Neural crest cell (in vitro differentiated cells): ENCODE measurements around the gene CD300A. TPM values are rescaled to one million over a fixed set of nuclear protein-coding genes. Genes with fewer than 3 reads are reported as not detected.
A peak's percentile ranks its signal among the peaks of the same experiment; 100 is the strongest.

Experiments used
- DNase-seq: peaks from one replicate; pipeline ENCODE4 v3.0.0; 2021; ENCODE audit warnings: low read depth, mixed read lengths, low spot score
- H3K27ac Mint-ChIP-seq: one replicate; pipeline ENCODE4 v1.8.0; 2021; ENCODE audit warnings: mild to moderate bottlenecking, mixed read lengths; ENCODE audit not compliant: unreplicated experiment
- H3K27me3 Mint-ChIP-seq: 2 replicates; pipeline ENCODE4 v1.8.0; 2021; ENCODE audit warnings: low read depth, mild to moderate bottlenecking, mixed read lengths
- H3K36me3 Mint-ChIP-seq: 2 replicates; pipeline ENCODE4 v1.8.0; 2021; ENCODE audit warnings: low read depth, mild to moderate bottlenecking, mixed read lengths
- H3K4me1 Mint-ChIP-seq: 2 replicates; pipeline ENCODE4 v1.8.0; 2021; ENCODE audit warnings: mixed read lengths
- H3K4me3 Mint-ChIP-seq: one replicate; pipeline ENCODE4 v1.8.0; 2021; ENCODE audit warnings: mild to moderate bottlenecking, mixed read lengths
- H3K9me3 Mint-ChIP-seq: 2 replicates; pipeline ENCODE4 v1.8.0; 2021; ENCODE audit warnings: mixed read lengths
- CTCF ChIP-seq: fragments of 200-600 bp; sonication (generic); conservative IDR thresholded peaks from 2 replicates; pipeline ENCODE4 v1.5.0; 2021; ENCODE audit warnings: antibody characterized with exemption, mild to moderate bottlenecking
- total RNA-seq: library from RNA; stranded (reverse); gene quantifications from 2 replicates; pipeline ENCODE4 v1.2.1, GENCODE V29; 2021

Gene CD300A
- total RNA-seq, 1 donor from 2014 or later = not detected

GRCh38 chr17:74442670-74443515 is 23.5 kb upstream of the CD300A start:
- peaks cover 1% of the 10 kb centered on the region for H3K27me3 Mint-ChIP-seq
- no peak overlapping the region for H3K4me3 Mint-ChIP-seq
- H3K9me3 Mint-ChIP-seq = no peaks in the 10 kb centered on the region
- no peak for TF ChIP-seq CTCF
- DNase-seq = no peak
- peaks cover 26% of the 10 kb centered on the region for H3K4me1 Mint-ChIP-seq
- no peaks in the 10 kb centered on the region for H3K36me3 Mint-ChIP-seq
- no peak overlapping the region for H3K27ac Mint-ChIP-seq

- H3K9me3 Mint-ChIP-seq = no peaks in the 10 kb centered on the region
- no peak for TF ChIP-seq CTCF
- H3K36me3 Mint-ChIP-seq = no peaks in the 10 kb centered on the region
- H3K27ac Mint-ChIP-seq = no peak overlapping the region
- peaks cover 26% of the 10 kb centered on the region for H3K4me1 Mint-ChIP-seq
- no peak for DNase-seq
- H3K4me3 Mint-ChIP-seq = no peak overlapping the region
- no peaks in the 10 kb centered on the region for H3K27me3 Mint-ChIP-seq
These were observed 22.7 kb upstream of the CD300A start for GRCh38 chr17:74443516-74444296.

- Mint-ChIP-seq H3K27ac (no peak overlapping the region), H3K4me3 (no peak overlapping the region), H3K4me1 (peaks cover 26% of the 10 kb centered on the region), H3K9me3 (no peaks in the 10 kb centered on the region), H3K27me3 (no peaks in the 10 kb centered on the region), H3K36me3 (no peaks in the 10 kb centered on the region)
- no peak for TF ChIP-seq CTCF
- DNase-seq = peak; percentile 40
These were observed 22.0 kb upstream of the CD300A start for GRCh38 chr17:74444406-74444805.

- H3K4me1 Mint-ChIP-seq = peaks cover 26% of the 10 kb centered on the region
- H3K4me3 Mint-ChIP-seq = no peak overlapping the region
- no peak overlapping the region for H3K27ac Mint-ChIP-seq
- no peaks in the 10 kb centered on the region for H3K27me3 Mint-ChIP-seq
- no peak for DNase-seq
- TF ChIP-seq CTCF = no peak
- no peaks in the 10 kb centered on the region for H3K36me3 Mint-ChIP-seq
- no peaks in the 10 kb centered on the region for H3K9me3 Mint-ChIP-seq
These were observed 21.3 kb upstream of the CD300A start for GRCh38 chr17:74445158-74445557.

- Mint-ChIP-seq H3K36me3 (no peaks in the 10 kb centered on the region), H3K27ac (peak overlapping the region; percentile 21)
- TF ChIP-seq CTCF = no peak
These were observed 19.6 kb upstream of the CD300A start for GRCh38 chr17:74446551-74447500.

More at GRCh38 chr17:74446551-74447500, 19.6 kb upstream of the CD300A start:
- no peak for DNase-seq
- H3K4me1 Mint-ChIP-seq = peaks cover 32% of the 10 kb centered on the region
- H3K27me3 Mint-ChIP-seq = no peaks in the 10 kb centered on the region
- no peaks in the 10 kb centered on the region for H3K9me3 Mint-ChIP-seq
- H3K4me3 Mint-ChIP-seq = no peak overlapping the region
